Measurements from ENCODE around the gene GNL3.
A peak's percentile ranks its signal among the peaks of the same experiment; 100 is the strongest.

GNL3 gene

DNA sequence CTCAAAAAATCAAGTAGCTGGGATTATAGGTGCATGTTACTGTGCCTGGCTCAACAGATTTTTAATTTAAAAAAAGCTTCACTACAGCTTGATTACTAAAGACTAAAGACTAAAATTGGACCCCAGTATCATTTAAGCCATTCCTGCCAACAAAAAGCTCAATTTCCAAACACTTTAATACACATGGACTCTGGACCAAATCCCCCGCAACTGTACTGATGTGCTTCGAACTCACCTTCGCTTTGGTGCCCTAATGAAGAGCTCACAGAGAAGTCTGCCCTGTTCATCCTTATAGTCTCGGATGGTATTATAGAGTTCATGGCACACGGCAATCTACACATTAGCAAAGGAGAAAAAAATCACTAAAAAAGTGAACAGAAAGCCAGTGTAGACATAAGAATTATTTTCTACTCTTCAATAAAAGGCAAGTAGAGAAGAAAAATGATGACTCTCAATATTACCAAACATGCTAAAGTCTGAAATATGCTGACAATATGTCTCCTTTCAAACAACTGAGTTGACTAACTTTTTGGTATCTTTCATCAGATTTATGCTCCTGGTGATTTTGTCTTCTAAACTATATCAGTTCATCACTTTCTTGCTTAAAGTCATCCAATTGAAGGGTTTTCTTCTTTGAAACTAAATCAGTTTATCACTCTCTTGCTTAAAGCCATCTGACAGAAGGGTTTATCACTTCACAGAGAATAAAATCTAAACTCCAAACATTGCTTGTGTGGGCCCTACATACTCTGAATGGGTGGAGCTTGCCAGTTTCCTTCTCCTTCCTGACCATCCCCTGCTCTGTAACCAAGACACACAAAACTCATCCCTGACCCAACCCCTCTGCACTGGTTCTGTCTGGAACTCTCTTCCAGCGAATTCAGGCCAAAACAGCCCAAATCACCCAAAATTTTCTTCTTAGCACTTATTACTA is 7.3 kb upstream of the GNL3 start:
- no peak overlapping the region for H3K9ac ChIP-seq (ENCODE audit: low read depth, low read length)
- no peaks in the 10 kb centered on the region for H3K9me3 ChIP-seq (ENCODE audit: control insufficient read depth, insufficient read depth, low read length)
- peaks cover 10% of the 10 kb centered on the region for H3K4me1 ChIP-seq (ENCODE audit: insufficient read depth, low read length)
- H3K36me3 ChIP-seq (ENCODE audit: insufficient read depth, low read length) = peaks cover 15% of the 10 kb centered on the region

DNA sequence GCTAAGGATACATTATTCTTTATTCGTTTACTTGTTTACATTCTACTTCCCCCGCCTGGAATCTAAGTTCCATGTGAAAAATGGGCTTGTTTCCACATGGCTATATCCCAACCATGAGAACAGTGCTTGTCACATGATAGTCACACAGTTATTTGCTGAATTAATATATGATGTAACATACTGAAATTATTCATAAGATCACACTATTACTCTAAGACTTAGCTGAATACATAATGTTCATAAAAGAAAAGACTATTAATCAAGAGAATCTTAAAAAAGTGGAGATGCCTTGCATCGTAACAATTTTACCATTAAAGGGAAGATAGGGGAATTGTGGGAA is 6.7 kb upstream of the GNL3 start:
- no peak overlapping the region for H3K9ac ChIP-seq (ENCODE audit: low read depth, low read length)
- H3K9me3 ChIP-seq (ENCODE audit: control insufficient read depth, insufficient read depth, low read length) = no peaks in the 10 kb centered on the region
- H3K4me1 ChIP-seq (ENCODE audit: insufficient read depth, low read length) = peaks cover 10% of the 10 kb centered on the region
- peaks cover 15% of the 10 kb centered on the region for H3K36me3 ChIP-seq (ENCODE audit: insufficient read depth, low read length)

DNA sequence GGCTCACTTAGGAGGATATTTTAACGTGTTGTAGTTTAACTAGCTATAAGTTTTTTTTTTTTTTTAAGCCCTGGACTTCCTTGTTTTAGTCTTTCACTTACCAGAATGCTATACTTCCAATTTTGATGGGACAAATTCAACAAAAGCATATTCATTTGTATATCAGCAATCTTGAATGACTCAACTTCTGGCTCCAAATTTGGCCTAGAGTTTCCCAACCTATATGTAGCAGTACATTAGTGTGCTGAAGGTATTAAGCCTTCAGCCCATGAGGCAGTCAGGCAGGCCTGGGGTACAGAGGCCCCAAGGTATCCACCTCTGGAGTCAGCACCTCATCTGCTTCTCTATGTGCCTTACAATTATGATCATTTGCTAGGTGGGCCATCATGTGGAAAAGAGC is 6.0 kb upstream of the GNL3 start:
- Histone ChIP-seq H3K9me3 (ENCODE audit: control insufficient read depth, insufficient read depth, low read length) (no peaks in the 10 kb centered on the region), H3K36me3 (ENCODE audit: insufficient read depth, low read length) (peaks cover 15% of the 10 kb centered on the region), H3K4me1 (ENCODE audit: insufficient read depth, low read length) (peaks cover 14% of the 10 kb centered on the region), H3K9ac (ENCODE audit: low read depth, low read length) (no peak overlapping the region)

DNA sequence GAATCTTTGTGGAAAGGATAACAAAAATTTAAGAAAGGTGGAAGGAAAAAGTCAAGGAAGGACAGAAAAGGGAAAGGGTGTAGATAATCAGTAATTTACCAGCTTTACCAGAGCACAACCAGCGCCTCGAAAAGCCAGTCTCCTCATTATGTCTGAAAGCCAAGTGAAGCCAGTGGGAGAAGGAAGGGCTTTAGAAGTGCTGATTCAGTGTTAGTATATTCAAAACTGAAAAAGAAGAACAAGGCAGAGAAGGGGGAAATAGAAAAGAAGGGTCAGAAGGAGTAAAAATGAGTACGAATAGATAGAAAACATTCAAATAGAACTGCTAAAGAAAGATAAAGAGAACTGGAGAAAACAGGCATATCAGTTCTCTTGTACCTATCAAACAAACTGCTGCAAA is 4.2 kb upstream of the GNL3 start:
- H3K36me3 ChIP-seq (ENCODE audit: insufficient read depth, low read length) = peaks cover 7% of the 10 kb centered on the region
- H3K9ac ChIP-seq (ENCODE audit: low read depth, low read length) = no peak overlapping the region
- H3K4me1 ChIP-seq (ENCODE audit: insufficient read depth, low read length) = peaks cover 14% of the 10 kb centered on the region
- H3K9me3 ChIP-seq (ENCODE audit: control insufficient read depth, insufficient read depth, low read length) = no peaks in the 10 kb centered on the region

DNA sequence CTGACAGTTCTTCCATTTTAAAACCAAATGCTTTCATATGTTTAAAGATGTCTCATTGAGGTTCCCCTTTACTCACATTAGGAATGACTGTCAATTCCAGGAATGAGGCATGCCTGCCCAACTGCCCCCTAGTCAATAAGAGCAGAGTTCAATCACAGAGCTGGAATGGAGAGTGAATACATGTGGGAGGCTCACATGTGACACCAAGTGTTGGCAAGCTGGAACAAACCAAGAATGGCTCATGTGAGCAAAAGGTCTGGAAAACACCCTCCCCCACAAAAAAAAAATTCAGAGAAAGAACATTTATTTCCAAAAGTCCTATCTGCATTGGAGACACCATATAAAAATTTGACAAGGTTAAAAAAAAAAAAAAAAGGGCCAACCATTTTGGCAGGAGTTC is 3.8 kb upstream of the GNL3 start:
- H3K9ac ChIP-seq (ENCODE audit: low read depth, low read length) = no peak overlapping the region
- H3K9me3 ChIP-seq (ENCODE audit: control insufficient read depth, insufficient read depth, low read length) = no peaks in the 10 kb centered on the region
- peaks cover 14% of the 10 kb centered on the region for H3K4me1 ChIP-seq (ENCODE audit: insufficient read depth, low read length)
- peaks cover 4% of the 10 kb centered on the region for H3K36me3 ChIP-seq (ENCODE audit: insufficient read depth, low read length)

DNA sequence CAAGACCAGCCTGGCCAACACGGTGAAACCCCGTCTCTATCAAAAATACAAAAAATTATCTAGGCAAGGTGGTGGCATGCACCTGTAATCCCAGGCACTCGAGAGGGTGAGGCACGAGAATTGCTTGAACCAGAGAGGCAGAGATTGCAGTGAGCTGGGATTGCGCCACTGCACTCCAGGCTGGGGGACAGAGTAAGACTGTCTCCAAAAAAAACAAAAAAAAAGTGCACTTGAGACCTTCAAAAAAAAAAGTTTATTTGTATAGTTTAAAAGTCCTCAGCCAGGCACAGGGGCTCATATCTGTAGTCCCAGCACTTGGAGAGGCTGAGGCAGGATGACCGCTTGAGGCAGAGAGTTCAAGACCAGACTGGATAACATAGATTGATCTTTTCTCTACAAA is 2.2 kb upstream of the GNL3 start:
- Histone ChIP-seq H3K36me3 (ENCODE audit: insufficient read depth, low read length) (peaks cover 19% of the 10 kb centered on the region), H3K9me3 (ENCODE audit: control insufficient read depth, insufficient read depth, low read length) (no peaks in the 10 kb centered on the region), H3K4me1 (ENCODE audit: insufficient read depth, low read length) (peaks cover 14% of the 10 kb centered on the region), H3K9ac (ENCODE audit: low read depth, low read length) (no peak overlapping the region)

DNA sequence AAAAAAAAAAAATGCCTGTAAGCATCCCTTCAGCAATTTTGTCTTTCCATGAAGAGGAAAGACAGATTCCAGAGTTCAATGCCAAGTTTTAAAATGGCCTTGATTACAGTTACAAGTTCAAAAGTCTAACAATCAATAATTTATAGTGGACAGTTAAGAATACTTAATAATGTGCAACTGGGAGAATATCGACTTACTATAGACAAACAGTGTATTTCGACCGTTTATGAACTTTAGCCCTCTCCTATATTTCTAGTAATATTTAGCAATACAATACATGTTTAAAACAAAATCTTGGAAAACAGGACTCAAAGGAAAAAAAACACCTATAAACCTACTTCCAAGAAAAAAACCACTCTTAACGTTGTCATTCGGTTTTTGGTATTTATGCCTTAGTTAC is 1.6 kb upstream of the GNL3 start:
- H3K9me3 ChIP-seq (ENCODE audit: control insufficient read depth, insufficient read depth, low read length) = no peaks in the 10 kb centered on the region
- H3K36me3 ChIP-seq (ENCODE audit: insufficient read depth, low read length) = peaks cover 25% of the 10 kb centered on the region
- H3K9ac ChIP-seq (ENCODE audit: low read depth, low read length) = no peak overlapping the region
- peaks cover 14% of the 10 kb centered on the region for H3K4me1 ChIP-seq (ENCODE audit: insufficient read depth, low read length)

DNA sequence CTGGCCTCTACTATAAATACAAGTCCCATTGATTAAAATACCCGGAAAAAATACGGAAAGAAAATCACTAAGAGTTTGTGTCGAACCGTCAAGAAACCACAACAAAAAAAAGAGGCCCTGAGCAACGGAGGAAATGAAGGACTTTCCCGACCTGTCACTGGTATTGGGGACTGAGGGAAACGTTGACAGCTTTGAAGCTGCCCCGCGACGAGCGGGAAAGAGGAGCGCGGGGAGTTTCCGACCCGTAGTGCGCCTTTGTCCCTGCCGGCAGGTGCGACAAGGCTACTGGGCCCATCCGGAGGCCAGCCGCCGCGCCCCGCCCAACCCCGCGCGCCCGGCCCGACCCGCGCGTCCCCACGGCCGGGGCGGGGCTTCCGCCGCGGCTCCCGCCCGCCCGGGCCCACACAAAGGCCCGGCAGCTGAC is 535 bp upstream of the GNL3 start:
- Histone ChIP-seq H3K36me3 (ENCODE audit: insufficient read depth, low read length) (peaks cover 30% of the 10 kb centered on the region), H3K4me1 (ENCODE audit: insufficient read depth, low read length) (peaks cover 14% of the 10 kb centered on the region), H3K9me3 (ENCODE audit: control insufficient read depth, insufficient read depth, low read length) (no peaks in the 10 kb centered on the region), H3K9ac (ENCODE audit: low read depth, low read length) (peak overlapping the region; percentile 90)

DNA sequence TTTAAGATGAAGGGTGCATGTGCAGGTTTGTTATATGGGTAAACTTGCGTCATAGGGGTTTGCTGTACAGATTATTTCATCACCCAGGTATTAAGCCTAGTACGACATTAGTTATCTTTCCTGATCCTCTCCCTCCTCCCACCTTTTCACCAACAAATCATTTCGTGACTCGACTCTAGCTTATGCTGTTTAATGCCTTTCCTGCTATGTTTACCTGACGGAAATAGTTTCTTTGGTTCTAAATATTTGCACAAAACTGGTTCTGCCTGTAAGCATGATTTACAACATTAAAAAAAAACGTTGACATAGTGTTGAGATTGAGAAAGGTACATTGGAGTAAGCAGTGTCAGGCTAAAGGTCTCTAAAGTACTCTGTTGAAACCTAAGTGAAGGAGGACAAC is 2.4 kb downstream of the GNL3 start:
- Histone ChIP-seq H3K4me1 (ENCODE audit: insufficient read depth, low read length) (peaks cover 3% of the 10 kb centered on the region; the same call in 1 of the 2 replicates), H3K36me3 (ENCODE audit: insufficient read depth, low read length) (peaks cover 48% of the 10 kb centered on the region), H3K9me3 (ENCODE audit: control insufficient read depth, insufficient read depth, low read length) (no peaks in the 10 kb centered on the region), H3K9ac (ENCODE audit: low read depth, low read length) (no peak overlapping the region)

DNA sequence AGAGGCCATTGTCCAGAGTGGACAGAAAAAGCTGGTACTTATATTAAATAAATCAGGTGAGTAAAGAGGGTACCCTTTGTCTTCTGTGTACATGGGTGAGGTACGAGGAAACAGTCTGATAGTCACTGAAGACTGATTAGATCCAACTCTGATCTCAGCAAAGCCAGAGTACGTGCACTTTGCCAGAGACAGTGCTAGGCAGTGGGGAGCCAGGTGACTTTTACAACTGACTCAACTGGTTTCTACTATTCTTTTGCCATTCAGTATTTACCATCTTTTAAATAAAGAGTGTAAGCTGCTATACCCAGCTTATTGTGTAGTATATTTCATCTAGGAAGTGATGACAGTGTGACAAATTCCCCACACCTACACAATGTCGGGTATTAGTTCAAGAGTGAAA is 3.3 kb downstream of the GNL3 start:
- peaks cover 50% of the 10 kb centered on the region for H3K36me3 ChIP-seq (ENCODE audit: insufficient read depth, low read length)
- no peak overlapping the region for H3K9ac ChIP-seq (ENCODE audit: low read depth, low read length)
- H3K4me1 ChIP-seq (ENCODE audit: insufficient read depth, low read length) = peaks cover 3% of the 10 kb centered on the region; the same call in 1 of the 2 replicates
- no peaks in the 10 kb centered on the region for H3K9me3 ChIP-seq (ENCODE audit: control insufficient read depth, insufficient read depth, low read length)

DNA sequence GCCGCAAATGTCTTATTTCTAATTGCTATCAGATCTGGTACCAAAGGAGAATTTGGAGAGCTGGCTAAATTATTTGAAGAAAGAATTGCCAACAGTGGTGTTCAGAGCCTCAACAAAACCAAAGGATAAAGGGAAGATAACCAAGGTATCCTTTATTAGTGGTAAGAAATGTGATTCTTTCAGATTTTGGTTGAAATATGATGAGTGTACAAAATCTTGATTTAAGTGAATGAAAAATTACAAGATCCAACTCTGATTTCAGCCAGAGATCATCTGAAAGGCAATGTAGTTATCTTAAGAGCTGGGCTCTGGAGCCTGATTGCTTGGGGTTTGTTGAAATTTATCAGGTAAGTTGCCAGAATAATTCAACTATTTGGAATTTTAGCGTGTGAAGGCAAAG is 4.7 kb downstream of the GNL3 start:
- H3K9ac ChIP-seq (ENCODE audit: low read depth, low read length) = no peak overlapping the region
- peaks cover 62% of the 10 kb centered on the region for H3K36me3 ChIP-seq (ENCODE audit: insufficient read depth, low read length)
- H3K4me1 ChIP-seq (ENCODE audit: insufficient read depth, low read length) = no peaks in the 10 kb centered on the region
- H3K9me3 ChIP-seq (ENCODE audit: control insufficient read depth, insufficient read depth, low read length) = no peaks in the 10 kb centered on the region

DNA sequence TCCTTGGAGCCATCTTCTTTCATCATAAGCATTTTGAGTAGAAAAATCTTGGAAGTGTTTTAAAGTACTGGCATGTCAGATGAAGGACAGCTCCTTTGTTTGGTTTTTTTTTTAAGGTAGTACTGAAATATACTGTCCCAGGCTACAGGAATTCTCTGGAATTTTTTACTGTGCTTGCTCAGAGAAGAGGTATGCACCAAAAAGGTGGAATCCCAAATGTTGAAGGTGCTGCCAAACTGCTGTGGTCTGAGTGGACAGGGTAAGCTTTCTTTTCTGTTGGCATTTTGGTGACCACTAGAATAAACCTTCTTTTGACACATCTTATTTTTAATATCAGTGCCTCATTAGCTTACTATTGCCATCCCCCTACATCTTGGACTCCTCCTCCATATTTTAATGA is 7.2 kb downstream of the GNL3 start:
- no peak overlapping the region for H3K9ac ChIP-seq (ENCODE audit: low read depth, low read length)
- peaks cover 52% of the 10 kb centered on the region for H3K36me3 ChIP-seq (ENCODE audit: insufficient read depth, low read length)
- H3K9me3 ChIP-seq (ENCODE audit: control insufficient read depth, insufficient read depth, low read length) = no peaks in the 10 kb centered on the region
- H3K4me1 ChIP-seq (ENCODE audit: insufficient read depth, low read length) = no peaks in the 10 kb centered on the region

DNA sequence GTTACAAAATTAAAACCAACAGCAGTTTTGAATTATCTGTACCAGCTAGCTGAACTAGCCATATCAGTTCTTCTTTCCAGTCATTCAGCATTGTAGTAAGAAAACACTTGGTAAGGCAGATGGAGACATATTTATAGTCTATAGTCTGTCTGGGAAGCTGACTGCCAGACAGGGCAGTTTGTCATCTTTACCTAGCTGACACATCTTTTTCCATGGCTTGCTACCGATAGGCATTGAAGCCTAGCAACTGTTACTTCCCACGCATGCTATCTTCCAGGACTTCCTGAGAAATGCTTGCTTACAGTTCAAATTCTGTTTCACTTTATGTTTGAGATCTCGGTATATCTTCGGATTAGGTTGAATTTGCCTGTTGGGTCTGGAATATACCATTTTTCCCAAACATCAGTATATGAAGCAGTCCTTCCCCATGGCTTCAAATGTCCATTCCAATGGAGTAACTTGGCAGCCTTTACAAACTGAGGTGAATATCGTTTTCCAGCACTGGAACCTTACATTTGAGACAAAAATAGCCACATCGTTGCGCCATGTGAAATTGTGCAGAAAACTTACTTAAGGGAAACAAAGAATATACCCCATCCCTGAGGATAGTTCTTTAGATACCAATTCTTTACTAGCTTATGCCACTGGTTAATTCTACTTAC is 8.8 kb downstream of the GNL3 start:
- no peak overlapping the region for H3K9ac ChIP-seq (ENCODE audit: low read depth, low read length)
- no peaks in the 10 kb centered on the region for H3K9me3 ChIP-seq (ENCODE audit: control insufficient read depth, insufficient read depth, low read length)
- H3K4me1 ChIP-seq (ENCODE audit: insufficient read depth, low read length) = no peaks in the 10 kb centered on the region
- peaks cover 36% of the 10 kb centered on the region for H3K36me3 ChIP-seq (ENCODE audit: insufficient read depth, low read length)

DNA sequence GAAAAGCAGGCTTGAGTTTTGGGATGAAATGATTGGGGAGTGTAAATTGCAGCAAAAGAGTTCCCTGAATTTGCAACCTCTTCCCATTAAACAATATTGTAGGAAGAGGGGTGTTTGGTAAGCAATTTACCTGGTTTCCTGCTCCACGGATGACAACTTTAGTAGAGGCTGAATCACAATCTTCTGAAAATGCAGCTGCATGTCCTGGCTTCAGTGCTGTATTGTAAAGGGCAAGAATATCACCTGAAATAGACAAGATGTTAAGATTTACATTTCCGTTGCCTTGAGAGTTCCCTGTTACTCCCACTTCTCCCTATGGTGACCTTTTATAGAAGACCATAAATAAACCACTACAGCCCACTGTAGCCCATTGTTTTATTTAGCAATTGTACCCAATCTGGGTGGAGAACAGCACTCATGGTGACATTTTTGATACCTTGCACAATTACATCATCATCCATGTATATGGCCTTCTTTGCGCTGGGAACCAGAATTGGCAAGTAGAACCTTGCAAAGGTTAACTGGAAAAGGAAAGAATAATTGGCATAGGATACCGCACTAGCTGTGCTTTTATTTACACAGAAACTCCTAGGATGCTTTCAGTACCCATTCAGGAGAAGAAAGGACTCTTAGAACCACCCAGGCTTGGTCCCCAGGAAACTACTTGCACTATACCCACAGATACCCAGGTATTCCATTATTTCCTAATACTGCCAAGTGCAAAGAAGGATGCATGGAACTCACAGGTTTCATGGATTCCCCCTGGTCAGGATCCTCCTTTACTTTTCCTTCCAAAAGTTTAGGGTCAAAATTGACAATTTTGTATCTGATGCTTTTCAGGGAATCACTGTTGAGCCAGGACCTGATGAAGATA is 10.2 kb downstream of the GNL3 start:
- no peak overlapping the region for H3K9ac ChIP-seq (ENCODE audit: low read depth, low read length)
- H3K36me3 ChIP-seq (ENCODE audit: insufficient read depth, low read length) = peaks cover 25% of the 10 kb centered on the region
- no peaks in the 10 kb centered on the region for H3K9me3 ChIP-seq (ENCODE audit: control insufficient read depth, insufficient read depth, low read length)
- H3K4me1 ChIP-seq (ENCODE audit: insufficient read depth, low read length) = no peaks in the 10 kb centered on the region

All from ES-I3 (cell line).